Measurements from ENCODE around the gene ERCC8.
"Not testable (repeated sequence)": the region's sequence is repeated elsewhere in the genome, so short reads cannot be mapped to it uniquely, and the experiment has no call there.

The ERCC8 gene

GRCh38 chr5:60916646-60917045, 28.2 kb downstream of the ERCC8 start:
- no peak for DNase-seq (ENCODE audit: low spot score)

- DNase-seq (ENCODE audit: low spot score): peak; percentile 42
Measured at GRCh38 chr5:60903356-60903755, 41.5 kb downstream of the ERCC8 start.

- no peak for DNase-seq (ENCODE audit: low spot score)
Measured at GRCh38 chr5:60896991-60897390, 47.9 kb downstream of the ERCC8 start.

GRCh38 chr5:60893521-60893920, 51.3 kb downstream of the ERCC8 start:
- no peak for DNase-seq (ENCODE audit: low spot score)

GRCh38 chr5:60891667-60892066, 53.2 kb downstream of the ERCC8 start:
- no peak for DNase-seq (ENCODE audit: low spot score)

DNA sequence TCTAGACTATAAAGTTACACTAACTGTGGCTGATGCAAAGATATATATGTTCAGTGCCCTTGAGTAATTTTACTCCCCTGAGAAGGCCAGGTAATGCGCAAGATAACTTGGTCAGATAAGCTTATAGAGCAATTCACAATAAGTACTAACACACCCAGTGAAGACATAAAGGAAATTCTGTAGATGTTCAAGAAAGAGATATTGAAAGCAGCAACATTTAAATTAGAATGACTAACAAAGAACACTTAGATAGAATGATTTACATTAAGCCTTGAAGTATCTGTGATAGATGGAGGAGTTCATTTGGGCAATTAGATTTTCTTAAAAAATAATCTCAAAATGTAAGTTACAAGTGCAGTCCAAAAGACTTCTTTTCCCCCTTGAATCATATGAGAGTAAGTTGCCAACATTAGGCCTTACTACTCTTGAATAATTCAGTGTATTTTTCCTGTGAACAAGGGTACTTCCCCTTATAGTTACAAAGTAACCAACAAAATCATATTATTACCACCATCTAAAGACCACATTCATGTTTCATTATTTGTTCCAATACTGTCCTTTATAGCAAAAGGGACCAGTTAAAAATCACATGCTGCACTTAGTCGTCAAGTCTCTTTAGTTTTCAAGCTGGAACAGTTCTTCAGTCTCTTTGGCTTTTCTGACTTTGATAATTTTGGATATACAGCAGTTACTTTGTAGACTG, 56.4 kb downstream of the ERCC8 start:
- DNase-seq (ENCODE audit: low spot score): no peak

GRCh38 chr5:60887746-60888145, 57.1 kb downstream of the ERCC8 start:
- no peak for DNase-seq (ENCODE audit: low spot score)

- no peak for DNase-seq (ENCODE audit: low spot score)
Measured at GRCh38 chr5:60887096-60887495, 57.8 kb downstream of the ERCC8 start.

GRCh38 chr5:60886158-60886557, 58.7 kb downstream of the ERCC8 start:
- no peak for DNase-seq (ENCODE audit: low spot score)

DNA sequence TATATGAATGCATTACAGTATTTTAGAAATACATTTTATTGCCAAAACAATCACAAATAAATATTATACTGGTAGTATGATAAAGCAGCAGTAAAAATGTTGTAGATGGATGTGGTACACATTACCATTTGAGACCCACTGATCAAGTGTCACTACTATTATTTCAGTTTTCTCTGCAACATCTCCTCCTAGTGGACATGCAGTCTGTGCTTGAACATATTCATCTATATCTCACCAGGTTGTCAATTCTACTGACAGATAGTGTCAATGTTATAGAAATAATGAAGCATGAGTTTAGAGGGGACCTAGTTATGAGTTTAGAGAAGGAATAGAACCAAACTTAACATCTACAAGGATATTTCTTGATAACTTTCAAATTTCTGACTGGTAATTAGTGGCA, 61.6 kb downstream of the ERCC8 start:
- DNase-seq (ENCODE audit: low spot score): peak; percentile 2

- DNase-seq (ENCODE audit: low spot score): no peak
Measured at GRCh38 chr5:60872892-60873291, 72.0 kb downstream of the ERCC8 start.

GRCh38 chr5:60870857-60871256, 74.0 kb downstream of the ERCC8 start:
- DNase-seq (ENCODE audit: low spot score): no peak

- DNase-seq (ENCODE audit: low spot score): not testable (repeated sequence)
Measured at GRCh38 chr5:60860572-60860971, 84.3 kb downstream of the ERCC8 start.

GRCh38 chr5:60856066-60856465, 88.8 kb downstream of the ERCC8 start:
- no peak for DNase-seq (ENCODE audit: low spot score)

DNA sequence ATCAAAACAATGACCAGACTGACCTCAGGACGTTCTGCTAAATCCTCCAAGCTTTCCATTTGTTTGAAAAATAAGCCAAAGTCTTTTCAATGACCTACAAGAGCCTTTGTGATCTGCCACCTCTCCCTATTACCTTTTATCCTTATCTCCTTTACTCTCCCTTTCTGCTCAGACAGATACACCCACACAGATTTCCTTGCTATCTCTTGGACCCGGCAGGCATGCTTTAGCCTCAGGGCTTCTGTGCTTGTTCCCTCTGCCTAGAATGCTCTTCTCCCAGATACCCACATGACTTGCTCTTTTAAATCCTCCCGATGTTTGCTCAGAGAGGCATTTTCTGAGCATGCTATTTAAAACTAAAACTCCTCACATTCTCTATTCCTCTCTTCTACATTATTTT, 91.9 kb downstream of the ERCC8 start:
- no peak for DNase-seq (ENCODE audit: low spot score)

DNA sequence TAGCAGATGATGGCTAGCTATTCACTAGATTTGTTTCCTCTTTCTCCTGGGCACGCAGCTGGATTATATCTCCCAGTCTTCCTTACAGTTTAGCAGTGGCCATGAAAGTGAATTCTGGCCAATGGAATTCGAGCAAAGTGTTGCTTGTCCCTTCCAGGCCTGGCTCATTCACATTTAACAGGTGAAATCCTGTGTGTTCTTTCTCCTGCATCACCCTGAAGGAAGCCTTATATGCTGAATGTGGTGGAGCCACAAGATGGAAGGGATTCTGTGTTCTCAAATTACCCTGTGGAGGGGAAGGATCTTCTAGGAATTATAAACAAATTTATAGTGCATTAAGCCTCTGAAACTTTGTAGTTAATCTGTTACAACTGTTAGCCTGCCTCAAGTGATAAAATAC, 92.6 kb downstream of the ERCC8 start:
- DNase-seq (ENCODE audit: low spot score): no peak

GRCh38 chr5:60851626-60852025, 93.2 kb downstream of the ERCC8 start:
- DNase-seq (ENCODE audit: low spot score): no peak

DNA sequence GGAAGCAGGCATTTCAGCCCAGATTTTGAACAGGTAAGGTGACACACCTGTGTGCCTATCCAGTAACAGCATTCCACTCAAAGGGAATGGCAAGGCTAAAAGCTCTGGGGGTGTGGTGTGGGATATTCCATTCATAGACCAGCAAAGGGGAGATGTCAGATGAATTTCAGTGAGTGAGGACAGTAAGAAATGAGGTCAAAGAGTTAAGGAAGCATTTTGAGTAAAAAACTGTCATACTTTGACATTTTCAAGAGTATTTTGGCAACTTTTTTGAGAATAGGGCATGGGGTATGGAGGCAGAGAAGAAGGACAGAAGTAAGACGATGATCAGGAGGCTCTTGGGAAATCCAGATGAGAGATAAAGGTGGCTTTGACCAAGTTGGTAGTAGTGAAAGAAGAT, 98.6 kb downstream of the ERCC8 start:
- no peak for DNase-seq (ENCODE audit: low spot score)

DNA sequence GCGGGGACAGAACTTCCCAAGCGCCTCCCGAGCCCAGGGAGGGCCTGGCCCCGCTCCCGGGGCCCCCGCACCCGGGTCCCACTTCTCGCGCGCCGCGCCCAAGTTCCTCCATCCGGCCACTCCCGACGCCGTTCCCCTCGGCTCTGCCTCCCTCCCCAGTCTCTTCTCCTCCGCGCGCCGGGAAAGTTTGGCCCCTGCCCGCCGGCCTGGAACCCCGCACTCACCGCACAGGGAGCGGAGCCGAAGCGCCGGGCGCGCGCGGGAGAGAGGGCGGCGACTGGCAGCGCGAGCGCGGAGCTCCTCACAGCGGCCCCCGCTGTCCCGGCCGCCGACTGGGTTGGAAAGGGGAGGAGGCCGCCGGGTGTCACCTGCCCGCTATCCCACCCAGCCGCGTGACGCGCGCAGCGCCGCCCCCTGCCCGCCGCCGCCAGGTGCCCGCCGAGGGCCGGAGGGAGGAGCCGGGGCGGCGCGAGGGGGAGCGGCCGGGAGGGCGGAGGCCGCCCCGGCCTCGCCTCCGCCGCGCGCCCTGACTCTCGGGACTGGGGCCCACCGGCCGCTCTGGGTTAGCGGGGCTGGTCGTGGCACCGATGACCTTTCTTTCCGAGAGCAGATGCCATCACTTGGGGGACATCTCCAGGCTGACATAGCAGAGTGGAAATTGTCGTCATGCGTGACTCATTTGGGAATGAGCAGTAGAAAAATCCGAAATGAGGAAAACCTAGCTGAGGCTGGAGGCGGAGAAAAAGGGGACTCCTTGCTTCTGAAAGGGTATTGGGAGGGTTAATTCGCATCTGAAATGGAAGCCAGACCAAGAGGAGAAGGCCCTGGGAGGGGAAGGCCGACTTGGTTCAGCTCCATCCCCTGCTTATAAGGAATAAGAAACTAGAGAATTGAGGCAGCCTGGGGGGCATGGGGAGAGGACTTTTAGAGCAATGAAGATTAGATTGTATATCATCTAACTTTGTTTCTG, 100.6 kb downstream of the ERCC8 start, which contains the start of gene ELOVL7:
Gene ELOVL7, minus strand, starts transcription at position 334 of the 970 bp plus-strand sequence. CDS start 56,872 bp downstream, outside the sequence.
- DNase-seq (ENCODE audit: low spot score): no peak

DNA sequence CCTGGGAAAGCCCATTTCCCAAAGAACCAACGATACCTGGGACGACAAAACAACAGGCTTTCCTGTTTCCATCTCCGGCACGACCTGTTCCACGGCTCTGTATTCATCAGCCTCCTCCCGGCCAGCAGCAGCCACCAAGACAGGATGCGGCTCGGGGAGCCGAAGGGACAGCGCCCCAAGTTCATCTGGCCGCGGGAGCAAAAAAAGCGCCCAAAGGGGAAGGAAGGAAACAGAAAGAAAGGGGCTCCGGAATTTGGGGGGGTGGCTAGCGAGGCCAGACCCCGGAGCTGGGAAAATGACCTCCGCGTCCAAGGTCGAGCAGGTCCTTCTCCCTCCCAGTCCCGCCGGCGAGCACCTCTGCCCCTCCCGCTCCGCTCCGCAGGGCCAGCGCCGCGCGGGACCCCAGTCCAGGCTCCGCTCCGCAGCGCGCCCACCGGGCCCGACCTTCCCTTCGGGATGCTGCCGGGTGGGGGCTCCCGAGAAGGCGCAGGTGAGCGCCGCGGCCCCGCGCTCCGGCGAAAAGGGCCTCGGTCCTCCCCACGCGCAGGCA, 101.4 kb downstream of the ERCC8 start:
- DNase-seq (ENCODE audit: low spot score): no peak

GRCh38 chr5:60842871-60843385, 101.9 kb downstream of the ERCC8 start:
- no peak for DNase-seq (ENCODE audit: low spot score)

DNA sequence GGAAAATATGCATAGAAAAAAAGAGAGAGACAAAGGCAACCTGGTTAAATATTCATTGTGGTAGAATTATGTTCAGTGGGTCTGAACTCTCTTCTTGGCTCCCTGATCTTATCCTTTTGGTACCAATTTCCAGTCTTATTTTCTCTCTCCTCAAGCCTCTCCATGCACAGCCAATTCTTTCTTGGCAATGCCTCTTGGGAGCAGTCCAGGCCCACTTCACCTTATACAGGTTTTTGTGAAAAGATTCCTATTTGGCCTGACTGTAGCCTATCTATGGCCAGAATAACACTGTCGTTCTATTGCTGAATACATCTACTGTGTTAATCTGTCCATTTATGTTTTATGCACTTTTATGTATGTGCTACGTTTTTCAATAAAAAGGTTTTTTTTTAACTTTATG, 103.5 kb downstream of the ERCC8 start:
- DNase-seq (ENCODE audit: low spot score): no peak

GRCh38 chr5:60836131-60836530, 108.7 kb downstream of the ERCC8 start:
- no peak for DNase-seq (ENCODE audit: low spot score)
